ENCODE measurements around the gene PAPPA2.

PAPPA2 gene

GRCh38 chr1:176811511-176812288 lies 348.7 kb downstream of the PAPPA2 start:
- Histone ChIP-seq H3K4me3 (ENCODE audit: insufficient read depth, low read depth, low read length) (no peak overlapping the region), H3K4me1 (ENCODE audit: control insufficient read depth, insufficient read depth, low read length) (peaks cover 9% of the 10 kb centered on the region), H3K27me3 (ENCODE audit: control insufficient read depth, insufficient read depth, low read length, poor library complexity, severe bottlenecking) (no peaks in the 10 kb centered on the region), H3K36me3 (ENCODE audit: control insufficient read depth, insufficient read depth, low read length) (no peaks in the 10 kb centered on the region), H3K27ac (ENCODE audit: insufficient read depth, low read depth, low read length, poor library complexity, severe bottlenecking) (no peak overlapping the region), H3K9me3 (ENCODE audit: control insufficient read depth, low read length) (no peaks in the 10 kb centered on the region)
- WGBS, 2 experiments, result 52 to 53% methylated on average over 4 of the region's 4 CpGs

- H3K27me3 ChIP-seq (ENCODE audit: control insufficient read depth, insufficient read depth, low read length, poor library complexity, severe bottlenecking), result no peaks in the 10 kb centered on the region
- H3K36me3 ChIP-seq (ENCODE audit: control insufficient read depth, insufficient read depth, low read length), result no peaks in the 10 kb centered on the region
- H3K27ac ChIP-seq (ENCODE audit: insufficient read depth, low read depth, low read length, poor library complexity, severe bottlenecking), result no peak overlapping the region
- peaks cover 9% of the 10 kb centered on the region for H3K4me1 ChIP-seq (ENCODE audit: control insufficient read depth, insufficient read depth, low read length)
- H3K9me3 ChIP-seq (ENCODE audit: control insufficient read depth, low read length), result no peaks in the 10 kb centered on the region
- 87 to 91% methylated on average over 6 of the region's 6 CpGs for WGBS, 2 experiments
- no peak overlapping the region for H3K4me3 ChIP-seq (ENCODE audit: insufficient read depth, low read depth, low read length)
These were observed 352.6 kb downstream of the PAPPA2 start for GRCh38 chr1:176815621-176816020.

GRCh38 chr1:176816232-176816631 lies 353.3 kb downstream of the PAPPA2 start:
- WGBS, 2 experiments, result 86 to 90% methylated on average over 2 of the region's 3 CpGs
- Histone ChIP-seq H3K4me1 (ENCODE audit: control insufficient read depth, insufficient read depth, low read length) (peaks cover 9% of the 10 kb centered on the region), H3K27me3 (ENCODE audit: control insufficient read depth, insufficient read depth, low read length, poor library complexity, severe bottlenecking) (no peaks in the 10 kb centered on the region), H3K4me3 (ENCODE audit: insufficient read depth, low read depth, low read length) (no peak overlapping the region), H3K9me3 (ENCODE audit: control insufficient read depth, low read length) (no peaks in the 10 kb centered on the region), H3K27ac (ENCODE audit: insufficient read depth, low read depth, low read length, poor library complexity, severe bottlenecking) (no peak overlapping the region), H3K36me3 (ENCODE audit: control insufficient read depth, insufficient read depth, low read length) (no peaks in the 10 kb centered on the region)

- no peaks in the 10 kb centered on the region for H3K27me3 ChIP-seq (ENCODE audit: control insufficient read depth, insufficient read depth, low read length, poor library complexity, severe bottlenecking)
- no peaks in the 10 kb centered on the region for H3K4me1 ChIP-seq (ENCODE audit: control insufficient read depth, insufficient read depth, low read length)
- no peaks in the 10 kb centered on the region for H3K36me3 ChIP-seq (ENCODE audit: control insufficient read depth, insufficient read depth, low read length)
- WGBS, 2 experiments, result 92 to 94% methylated on average over 5 of the region's 5 CpGs
- H3K9me3 ChIP-seq (ENCODE audit: control insufficient read depth, low read length), result no peaks in the 10 kb centered on the region
- no peak overlapping the region for H3K27ac ChIP-seq (ENCODE audit: insufficient read depth, low read depth, low read length, poor library complexity, severe bottlenecking)
- no peak overlapping the region for H3K4me3 ChIP-seq (ENCODE audit: insufficient read depth, low read depth, low read length)
These were observed 357.5 kb downstream of the PAPPA2 start for GRCh38 chr1:176820391-176821031.

GRCh38 chr1:176826265-176826664 lies 363.3 kb downstream of the PAPPA2 start:
- H3K4me1 ChIP-seq (ENCODE audit: control insufficient read depth, insufficient read depth, low read length), result no peaks in the 10 kb centered on the region
- no peaks in the 10 kb centered on the region for H3K36me3 ChIP-seq (ENCODE audit: control insufficient read depth, insufficient read depth, low read length)
- H3K9me3 ChIP-seq (ENCODE audit: control insufficient read depth, low read length), result no peaks in the 10 kb centered on the region
- 93 to 97% methylated on average over 1 of the region's 1 CpG for WGBS, 2 experiments
- H3K27ac ChIP-seq (ENCODE audit: insufficient read depth, low read depth, low read length, poor library complexity, severe bottlenecking), result no peak overlapping the region
- no peaks in the 10 kb centered on the region for H3K27me3 ChIP-seq (ENCODE audit: control insufficient read depth, insufficient read depth, low read length, poor library complexity, severe bottlenecking)
- H3K4me3 ChIP-seq (ENCODE audit: insufficient read depth, low read depth, low read length), result no peak overlapping the region

GRCh38 chr1:176829261-176829660 lies 366.3 kb downstream of the PAPPA2 start:
- H3K27me3 ChIP-seq (ENCODE audit: control insufficient read depth, insufficient read depth, low read length, poor library complexity, severe bottlenecking), result no peaks in the 10 kb centered on the region
- no peak overlapping the region for H3K4me3 ChIP-seq (ENCODE audit: insufficient read depth, low read depth, low read length)
- H3K4me1 ChIP-seq (ENCODE audit: control insufficient read depth, insufficient read depth, low read length), result no peaks in the 10 kb centered on the region
- H3K9me3 ChIP-seq (ENCODE audit: control insufficient read depth, low read length), result no peaks in the 10 kb centered on the region
- 89 to 90% methylated on average over 8 of the region's 8 CpGs for WGBS, 2 experiments
- H3K27ac ChIP-seq (ENCODE audit: insufficient read depth, low read depth, low read length, poor library complexity, severe bottlenecking), result no peak overlapping the region
- no peaks in the 10 kb centered on the region for H3K36me3 ChIP-seq (ENCODE audit: control insufficient read depth, insufficient read depth, low read length)

- Histone ChIP-seq H3K4me3 (ENCODE audit: insufficient read depth, low read depth, low read length) (no peak overlapping the region), H3K27me3 (ENCODE audit: control insufficient read depth, insufficient read depth, low read length, poor library complexity, severe bottlenecking) (no peaks in the 10 kb centered on the region), H3K27ac (ENCODE audit: insufficient read depth, low read depth, low read length, poor library complexity, severe bottlenecking) (no peak overlapping the region), H3K36me3 (ENCODE audit: control insufficient read depth, insufficient read depth, low read length) (no peaks in the 10 kb centered on the region), H3K4me1 (ENCODE audit: control insufficient read depth, insufficient read depth, low read length) (no peaks in the 10 kb centered on the region), H3K9me3 (ENCODE audit: control insufficient read depth, low read length) (no peaks in the 10 kb centered on the region)
- WGBS, 2 experiments, result 66 to 80% methylated on average over 2 of the region's 2 CpGs
These were observed 368.2 kb downstream of the PAPPA2 start for GRCh38 chr1:176831150-176831549.

GRCh38 chr1:176837708-176838107 lies 374.7 kb downstream of the PAPPA2 start:
- 95 to 100% methylated on average over 1 to 2 of the region's 2 CpGs for WGBS, 2 experiments
- Histone ChIP-seq H3K27ac (ENCODE audit: insufficient read depth, low read depth, low read length, poor library complexity, severe bottlenecking) (no peak overlapping the region), H3K4me3 (ENCODE audit: insufficient read depth, low read depth, low read length) (no peak overlapping the region), H3K36me3 (ENCODE audit: control insufficient read depth, insufficient read depth, low read length) (no peaks in the 10 kb centered on the region), H3K9me3 (ENCODE audit: control insufficient read depth, low read length) (no peaks in the 10 kb centered on the region), H3K4me1 (ENCODE audit: control insufficient read depth, insufficient read depth, low read length) (no peaks in the 10 kb centered on the region), H3K27me3 (ENCODE audit: control insufficient read depth, insufficient read depth, low read length, poor library complexity, severe bottlenecking) (no peaks in the 10 kb centered on the region)

- Histone ChIP-seq H3K36me3 (ENCODE audit: control insufficient read depth, insufficient read depth, low read length) (no peaks in the 10 kb centered on the region), H3K4me1 (ENCODE audit: control insufficient read depth, insufficient read depth, low read length) (no peaks in the 10 kb centered on the region), H3K9me3 (ENCODE audit: control insufficient read depth, low read length) (no peaks in the 10 kb centered on the region), H3K27ac (ENCODE audit: insufficient read depth, low read depth, low read length, poor library complexity, severe bottlenecking) (no peak overlapping the region), H3K27me3 (ENCODE audit: control insufficient read depth, insufficient read depth, low read length, poor library complexity, severe bottlenecking) (no peaks in the 10 kb centered on the region), H3K4me3 (ENCODE audit: insufficient read depth, low read depth, low read length) (no peak overlapping the region)
- 91 to 94% methylated on average over 4 to 5 of the region's 5 CpGs for WGBS, 2 experiments
These were observed 375.5 kb downstream of the PAPPA2 start for GRCh38 chr1:176838276-176838995.

- Histone ChIP-seq H3K36me3 (ENCODE audit: control insufficient read depth, insufficient read depth, low read length) (no peaks in the 10 kb centered on the region), H3K9me3 (ENCODE audit: control insufficient read depth, low read length) (no peaks in the 10 kb centered on the region), H3K4me1 (ENCODE audit: control insufficient read depth, insufficient read depth, low read length) (no peaks in the 10 kb centered on the region), H3K27ac (ENCODE audit: insufficient read depth, low read depth, low read length, poor library complexity, severe bottlenecking) (no peak overlapping the region), H3K4me3 (ENCODE audit: insufficient read depth, low read depth, low read length) (no peak overlapping the region), H3K27me3 (ENCODE audit: control insufficient read depth, insufficient read depth, low read length, poor library complexity, severe bottlenecking) (no peaks in the 10 kb centered on the region)
- 93 to 97% methylated on average over 4 of the region's 4 CpGs for WGBS, 2 experiments
These were observed 376.2 kb downstream of the PAPPA2 start for GRCh38 chr1:176839216-176839615.

Data from ectodermal cell (in vitro differentiated cells).